HepG2 (cell line): ENCODE results near the gene TEX9. TPM values are rescaled to one million over a fixed set of nuclear protein-coding genes. Genes with fewer than 3 reads are reported as not detected.

Experiments used
- GTF2F1 ChIP-seq: fragments of 150-350 bp; IDR thresholded peaks from 2 replicates; pipeline ENCODE4 v1.6.1; 2014; ENCODE audit warnings: low read length
- NCOR1 ChIP-seq: fragments of 200-600 bp; sonication (generic); IDR thresholded peaks from 2 replicates; pipeline ENCODE4 v1.7.0; 2017; ENCODE audit warnings: antibody characterized with exemption, low read length, borderline replicate concordance
- RBFOX2 ChIP-seq: fragments of 200-400 bp; formaldehyde crosslinking; IDR thresholded peaks from 2 replicates; pipeline ENCODE4 v1.6.1; 2017; ENCODE audit warnings: low read depth, mild to moderate bottlenecking, low read length
- SALL2 ChIP-seq: sonication (generic); formaldehyde crosslinking; IDR thresholded peaks from 2 replicates; pipeline ENCODE4 v1.8.1; 2023; ENCODE audit warnings: mild to moderate bottlenecking, missing genetic modification reagents, inconsistent platforms
- SIX4 ChIP-seq: sonication (generic); formaldehyde crosslinking; IDR thresholded peaks from 2 replicates; pipeline ENCODE4 v1.4.0; 2020; ENCODE audit warnings: missing genetic modification reagents
- SMC3 ChIP-seq: IDR thresholded peaks from 2 replicates; pipeline ENCODE4 v1.6.1; 2011; ENCODE audit warnings: low read length, improper control_type of control experiment
- SRY ChIP-seq: sonication (generic); formaldehyde crosslinking; IDR thresholded peaks from 2 replicates; pipeline ENCODE4 v1.8.0; 2022; ENCODE audit warnings: mild to moderate bottlenecking, missing genetic modification reagents
- ZBTB1 ChIP-seq: sonication (generic); formaldehyde crosslinking; IDR thresholded peaks from 2 replicates; pipeline ENCODE4 v1.4.0; 2020; ENCODE audit warnings: missing genetic modification reagents, borderline replicate concordance
- ZNF296 ChIP-seq: sonication (generic); formaldehyde crosslinking; conservative IDR thresholded peaks from 2 replicates; pipeline ENCODE4 v1.5.0; 2020; ENCODE audit warnings: mild to moderate bottlenecking, missing genetic modification reagents
- ZNF451 ChIP-seq: sonication (generic); formaldehyde crosslinking; IDR thresholded peaks from 2 replicates; pipeline ENCODE4 v1.5.0; 2020; ENCODE audit warnings: mild to moderate bottlenecking, missing genetic modification reagents
- polyA plus RNA-seq, 8 experiments: library from polyadenylated mRNA; depleted of rRNA in 3 of 8; stranded (reverse) in 7 of 8; unstranded in 1 of 8; fragments of >200 nt; fragmentation: Illumina TruSeq in 4 of 8; extraction: Trizol in 4 of 8; gene quantifications; 2 replicates each; pipeline versions ENCODE4 v1.2.1 to v1.2.3, GENCODE V29; 2011 to 2016; ENCODE audit warnings: low read depth in 4 of 8, missing spikeins in 1 of 8, mixed read lengths in 1 of 8; ENCODE audit not compliant: insufficient read depth in 1 of 8
- total RNA-seq, 5 experiments: library from RNA; depleted of rRNA; stranded (reverse); fragments of >200 nt; fragmentation: Illumina TruSeq; extraction: Trizol; gene quantifications; 2 replicates each; pipeline ENCODE4 v1.2.3, GENCODE V29; 2016; ENCODE audit warnings: low read depth in 1 of 5
- TF ChIP-seq, protein P1 (sequence below): sonication (generic); formaldehyde crosslinking; IDR thresholded peaks from 2 replicates; pipeline ENCODE4 v1.9.0; 2021; ENCODE audit warnings: missing genetic modification reagents, borderline replicate concordance
- TF ChIP-seq, protein P2 (sequence below): sonication (generic); formaldehyde crosslinking; IDR thresholded peaks from 2 replicates; pipeline ENCODE4 v1.4.0; 2020; ENCODE audit warnings: mild to moderate bottlenecking, missing genetic modification reagents
- TF ChIP-seq, protein P3 (sequence below): sonication (generic); formaldehyde crosslinking; IDR thresholded peaks from 2 replicates; pipeline ENCODE4 v1.5.0; 2020; ENCODE audit warnings: mild to moderate bottlenecking, missing genetic modification reagents, borderline replicate concordance

Gene TEX9
- total and polyA plus RNA-seq, 2 of the 13 experiments (the other 11 are each of a cell fraction or from before 2014, with no cell fraction given) = 0.82 to 6.9 TPM

DNA sequence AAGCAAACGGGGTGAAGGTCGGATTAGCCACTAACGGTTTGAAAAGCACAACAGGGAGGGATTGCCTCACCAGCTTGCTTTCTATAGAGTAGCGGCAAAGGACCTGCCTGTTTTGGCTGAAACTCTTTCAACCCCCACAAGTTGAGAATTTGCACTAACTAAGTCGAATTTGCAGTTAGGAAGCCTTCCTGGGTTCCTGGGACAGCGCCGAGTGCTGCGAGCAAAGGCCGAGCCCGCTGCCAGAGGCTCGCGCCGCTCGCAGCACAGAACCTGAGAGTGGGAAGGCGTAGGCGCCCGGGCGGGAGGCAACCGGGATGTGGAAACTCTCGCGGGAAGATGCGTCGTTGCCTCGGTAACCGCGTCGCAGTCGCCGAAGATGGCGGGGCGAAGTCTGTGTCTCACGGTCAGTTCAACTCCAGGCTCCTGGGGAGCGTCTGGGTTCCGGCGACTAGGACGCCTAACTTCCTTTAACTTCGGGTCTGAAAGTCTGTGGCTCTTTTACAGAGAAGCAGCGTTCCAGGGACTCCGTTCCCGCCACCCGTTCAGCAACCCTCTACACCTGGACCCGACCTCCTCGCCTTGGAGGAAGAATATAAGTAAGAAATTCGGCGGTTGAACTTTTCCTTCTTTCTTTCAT lies at the start of gene TEX9 (continued):
- TF ChIP-seq, protein P1, sequence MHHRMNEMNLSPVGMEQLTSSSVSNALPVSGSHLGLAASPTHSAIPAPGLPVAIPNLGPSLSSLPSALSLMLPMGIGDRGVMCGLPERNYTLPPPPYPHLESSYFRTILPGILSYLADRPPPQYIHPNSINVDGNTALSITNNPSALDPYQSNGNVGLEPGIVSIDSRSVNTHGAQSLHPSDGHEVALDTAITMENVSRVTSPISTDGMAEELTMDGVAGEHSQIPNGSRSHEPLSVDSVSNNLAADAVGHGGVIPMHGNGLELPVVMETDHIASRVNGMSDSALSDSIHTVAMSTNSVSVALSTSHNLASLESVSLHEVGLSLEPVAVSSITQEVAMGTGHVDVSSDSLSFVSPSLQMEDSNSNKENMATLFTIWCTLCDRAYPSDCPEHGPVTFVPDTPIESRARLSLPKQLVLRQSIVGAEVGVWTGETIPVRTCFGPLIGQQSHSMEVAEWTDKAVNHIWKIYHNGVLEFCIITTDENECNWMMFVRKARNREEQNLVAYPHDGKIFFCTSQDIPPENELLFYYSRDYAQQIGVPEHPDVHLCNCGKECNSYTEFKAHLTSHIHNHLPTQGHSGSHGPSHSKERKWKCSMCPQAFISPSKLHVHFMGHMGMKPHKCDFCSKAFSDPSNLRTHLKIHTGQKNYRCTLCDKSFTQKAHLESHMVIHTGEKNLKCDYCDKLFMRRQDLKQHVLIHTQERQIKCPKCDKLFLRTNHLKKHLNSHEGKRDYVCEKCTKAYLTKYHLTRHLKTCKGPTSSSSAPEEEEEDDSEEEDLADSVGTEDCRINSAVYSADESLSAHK = no peak
- TF ChIP-seq ZNF296 (CRISPR knock-in tag) (no peak), ZBTB1 (CRISPR knock-in tag) (no peak), SIX4 (no peak), NCOR1 (no peak), SRY (no peak), GTF2F1 (no peak), ZNF451 (CRISPR knock-in tag) (no peak), SMC3 (no peak), SALL2 (CRISPR knock-in tag) (peak; percentile 51; the same call in 1 of the 2 replicates), RBFOX2 (peak; percentile 79)
- TF ChIP-seq, protein P2, sequence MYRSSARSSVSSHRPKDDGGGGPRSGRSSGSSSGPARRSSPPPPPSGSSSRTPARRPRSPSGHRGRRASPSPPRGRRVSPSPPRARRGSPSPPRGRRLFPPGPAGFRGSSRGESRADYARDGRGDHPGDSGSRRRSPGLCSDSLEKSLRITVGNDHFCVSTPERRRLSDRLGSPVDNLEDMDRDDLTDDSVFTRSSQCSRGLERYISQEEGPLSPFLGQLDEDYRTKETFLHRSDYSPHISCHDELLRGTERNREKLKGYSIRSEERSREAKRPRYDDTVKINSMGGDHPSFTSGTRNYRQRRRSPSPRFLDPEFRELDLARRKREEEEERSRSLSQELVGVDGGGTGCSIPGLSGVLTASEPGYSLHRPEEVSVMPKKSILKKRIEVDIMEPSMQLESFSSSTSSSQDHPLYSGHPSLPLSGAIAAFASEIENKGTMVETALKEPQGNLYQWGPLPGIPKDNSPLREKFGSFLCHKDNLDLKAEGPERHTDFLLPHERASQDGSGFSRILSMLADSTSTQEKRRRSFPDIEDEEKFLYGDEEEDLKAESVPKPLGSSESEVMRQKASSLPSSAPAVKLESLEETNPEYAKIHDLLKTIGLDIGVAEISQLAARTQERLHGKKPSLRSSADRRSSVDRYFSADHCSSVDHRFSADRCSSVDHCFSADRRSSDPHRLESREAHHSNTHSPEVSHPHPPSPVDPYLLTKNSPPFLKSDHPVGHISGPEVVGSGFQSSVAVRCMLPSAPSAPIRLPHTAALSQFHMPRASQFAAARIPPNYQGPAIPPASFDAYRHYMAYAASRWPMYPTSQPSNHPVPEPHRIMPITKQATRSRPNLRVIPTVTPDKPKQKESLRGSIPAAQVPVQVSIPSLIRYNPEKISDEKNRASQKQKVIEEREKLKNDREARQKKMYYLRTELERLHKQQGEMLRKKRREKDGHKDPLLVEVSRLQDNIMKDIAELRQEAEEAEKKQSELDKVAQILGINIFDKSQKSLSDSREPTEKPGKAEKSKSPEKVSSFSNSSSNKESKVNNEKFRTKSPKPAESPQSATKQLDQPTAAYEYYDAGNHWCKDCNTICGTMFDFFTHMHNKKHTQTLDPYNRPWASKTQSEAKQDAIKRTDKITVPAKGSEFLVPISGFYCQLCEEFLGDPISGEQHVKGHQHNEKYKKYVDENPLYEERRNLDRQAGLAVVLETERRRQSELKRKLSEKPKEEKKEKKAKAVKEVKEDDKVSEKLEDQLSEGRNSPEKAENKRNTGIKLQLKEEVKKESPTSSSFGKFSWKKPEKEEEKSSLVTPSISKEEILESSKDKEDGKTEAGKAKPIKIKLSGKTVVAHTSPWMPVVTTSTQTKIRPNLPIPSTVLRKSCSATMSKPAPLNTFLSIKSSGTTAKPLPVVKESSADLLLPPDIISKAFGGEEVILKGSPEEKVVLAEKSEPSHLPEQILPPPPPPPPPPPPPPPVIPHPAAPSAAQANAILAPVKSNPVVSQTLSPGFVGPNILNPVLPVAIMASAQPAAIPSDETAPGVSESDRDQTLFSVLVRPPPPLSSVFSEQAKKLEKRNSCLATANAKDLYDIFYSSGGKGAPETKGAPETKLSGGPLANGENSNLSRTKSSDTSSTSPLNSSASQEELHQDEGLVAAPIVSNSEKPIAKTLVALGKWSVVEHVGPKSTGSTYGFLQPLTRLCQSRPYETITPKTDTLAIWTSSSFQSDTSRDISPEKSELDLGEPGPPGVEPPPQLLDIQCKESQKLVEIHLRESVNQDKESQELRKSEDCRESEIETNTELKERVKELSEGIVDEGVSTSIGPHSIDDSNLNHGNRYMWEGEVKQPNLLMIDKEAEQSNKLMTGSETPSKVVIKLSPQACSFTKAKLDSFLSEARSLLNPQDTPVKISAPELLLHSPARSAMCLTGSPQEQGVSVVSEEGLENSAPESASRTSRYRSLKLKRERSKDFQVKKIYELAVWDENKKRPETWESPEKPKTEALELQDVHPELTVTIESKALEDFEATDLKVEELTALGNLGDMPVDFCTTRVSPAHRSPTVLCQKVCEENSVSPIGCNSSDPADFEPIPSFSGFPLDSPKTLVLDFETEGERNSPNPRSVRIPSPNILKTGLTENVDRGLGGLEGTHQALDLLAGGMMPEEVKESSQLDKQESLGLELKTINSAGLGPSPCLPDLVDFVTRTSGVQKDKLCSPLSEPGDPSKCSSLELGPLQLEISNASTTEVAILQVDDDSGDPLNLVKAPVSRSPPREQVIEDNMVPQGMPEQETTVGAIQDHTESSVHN = no peak
- TF ChIP-seq, protein P3, sequence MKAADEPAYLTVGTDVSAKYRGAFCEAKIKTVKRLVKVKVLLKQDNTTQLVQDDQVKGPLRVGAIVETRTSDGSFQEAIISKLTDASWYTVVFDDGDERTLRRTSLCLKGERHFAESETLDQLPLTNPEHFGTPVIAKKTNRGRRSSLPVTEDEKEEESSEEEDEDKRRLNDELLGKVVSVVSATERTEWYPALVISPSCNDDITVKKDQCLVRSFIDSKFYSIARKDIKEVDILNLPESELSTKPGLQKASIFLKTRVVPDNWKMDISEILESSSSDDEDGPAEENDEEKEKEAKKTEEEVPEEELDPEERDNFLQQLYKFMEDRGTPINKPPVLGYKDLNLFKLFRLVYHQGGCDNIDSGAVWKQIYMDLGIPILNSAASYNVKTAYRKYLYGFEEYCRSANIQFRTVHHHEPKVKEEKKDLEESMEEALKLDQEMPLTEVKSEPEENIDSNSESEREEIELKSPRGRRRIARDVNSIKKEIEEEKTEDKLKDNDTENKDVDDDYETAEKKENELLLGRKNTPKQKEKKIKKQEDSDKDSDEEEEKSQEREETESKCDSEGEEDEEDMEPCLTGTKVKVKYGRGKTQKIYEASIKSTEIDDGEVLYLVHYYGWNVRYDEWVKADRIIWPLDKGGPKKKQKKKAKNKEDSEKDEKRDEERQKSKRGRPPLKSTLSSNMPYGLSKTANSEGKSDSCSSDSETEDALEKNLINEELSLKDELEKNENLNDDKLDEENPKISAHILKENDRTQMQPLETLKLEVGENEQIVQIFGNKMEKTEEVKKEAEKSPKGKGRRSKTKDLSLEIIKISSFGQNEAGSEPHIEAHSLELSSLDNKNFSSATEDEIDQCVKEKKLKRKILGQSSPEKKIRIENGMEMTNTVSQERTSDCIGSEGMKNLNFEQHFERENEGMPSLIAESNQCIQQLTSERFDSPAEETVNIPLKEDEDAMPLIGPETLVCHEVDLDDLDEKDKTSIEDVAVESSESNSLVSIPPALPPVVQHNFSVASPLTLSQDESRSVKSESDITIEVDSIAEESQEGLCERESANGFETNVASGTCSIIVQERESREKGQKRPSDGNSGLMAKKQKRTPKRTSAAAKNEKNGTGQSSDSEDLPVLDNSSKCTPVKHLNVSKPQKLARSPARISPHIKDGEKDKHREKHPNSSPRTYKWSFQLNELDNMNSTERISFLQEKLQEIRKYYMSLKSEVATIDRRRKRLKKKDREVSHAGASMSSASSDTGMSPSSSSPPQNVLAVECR (CRISPR knock-in tag) = peak; percentile 92
